H1 (cell line): ENCODE data around the gene ACSL4. TPM values are rescaled to one million over a fixed set of nuclear protein-coding genes. Genes with fewer than 3 reads are reported as not detected.

Experiments used
- CTCF ChIA-PET: fragments of 300-600 bp; sonication (Branson Sonifier 250); formaldehyde crosslinking; loops from one replicate; lab custom pipeline; 2021; ENCODE audit not compliant: partially characterized antibody; lab: Charles Lee
- POLR2A ChIA-PET: fragments of 300-600 bp; sonication (Branson Sonifier 250); formaldehyde crosslinking; loops from one replicate; lab custom pipeline; 2021; ENCODE audit warnings: inconsistent platforms; ENCODE audit not compliant: partially characterized antibody; lab: Charles Lee
- DNase-seq, 2 experiments: peaks; one replicate each; pipeline versions ENCODE4 v3.0.0 to v3.0.0-alpha.2; 2010 to 2022; ENCODE audit warnings: low spot score in 2 of 2, low read depth in 1 of 2, mixed read lengths in 1 of 2
- FAIRE-seq: peaks from 2 replicates; lab custom pipeline; 2011; peaks lifted over from hg19 to GRCh38; lab: Jason Lieb, UNC
- H2AFZ ChIP-seq: 2 replicates; pipeline ENCODE4 v1.8.1; 2012; ENCODE audit warnings: low read length, inconsistent platforms
- H2AK5ac ChIP-seq: 2 replicates; pipeline ENCODE4 v1.6.1; 2013; ENCODE audit warnings: low read depth, low read length
- H2BK120ac ChIP-seq: replicated peaks from 2 replicates; pipeline ENCODE3; 2013; ENCODE audit warnings: low read depth, low read length, inconsistent platforms
- H2BK12ac ChIP-seq: 2 replicates; pipeline ENCODE4 v1.6.1; 2013; ENCODE audit warnings: low read depth, low read length
- H2BK15ac ChIP-seq: 2 replicates; pipeline ENCODE4 v1.6.1; 2013; ENCODE audit warnings: low read length
- H2BK20ac ChIP-seq: 2 replicates; pipeline ENCODE4 v1.6.1; 2013; ENCODE audit warnings: low read length
- H2BK5ac ChIP-seq: 2 replicates; pipeline ENCODE4 v1.6.1; 2013; ENCODE audit warnings: low read depth, low read length
- H3K14ac ChIP-seq: 2 replicates; pipeline ENCODE4 v1.6.1; 2013; ENCODE audit warnings: inconsistent platforms; ENCODE audit not compliant: insufficient read length
- H3K18ac ChIP-seq: 2 replicates; pipeline ENCODE4 v1.6.1; 2013; ENCODE audit warnings: low read length; ENCODE audit errors: extremely low read depth
- H3K23ac ChIP-seq: 2 replicates; pipeline ENCODE4 v1.6.1; 2013; ENCODE audit warnings: inconsistent platforms; ENCODE audit not compliant: insufficient read length
- H3K23me2 ChIP-seq: 2 replicates; pipeline ENCODE4 v1.6.1; 2013; ENCODE audit warnings: low read depth, low read length
- H3K27ac ChIP-seq: 2 replicates; pipeline ENCODE4 v1.6.1; 2011; ENCODE audit warnings: low read depth, low read length, inconsistent platforms
- H3K27me3 ChIP-seq, 4 experiments: replicated peaks in 1 of 4; 1 replicate in 1 of 4; 2 replicates in 3 of 4; pipeline versions ENCODE4 v1.6.1 to v1.8.1; 2011 to 2013; ENCODE audit warnings: low read length in 3 of 4, mild to moderate bottlenecking in 3 of 4, inconsistent platforms in 2 of 4, mixed read lengths in 2 of 4, moderate library complexity in 1 of 4; ENCODE audit not compliant: control insufficient read depth in 3 of 4, insufficient read depth in 3 of 4; ENCODE audit errors: extremely low read depth in 1 of 4
- H3K36me3 ChIP-seq, 4 experiments: 2 replicates each; pipeline versions ENCODE4 v1.6.1 to v1.8.1; 2011 to 2013; ENCODE audit warnings: mild to moderate bottlenecking in 4 of 4, low read length in 3 of 4, moderate library complexity in 2 of 4, control low read depth in 1 of 4, inconsistent platforms in 1 of 4; ENCODE audit not compliant: insufficient read depth in 4 of 4, control insufficient read depth in 2 of 4
- H3K4ac ChIP-seq: replicated peaks from 2 replicates; pipeline ENCODE3; 2013; ENCODE audit warnings: low read length, low read depth, mixed read lengths, inconsistent platforms; ENCODE audit not compliant: insufficient read length
- H3K4me1 ChIP-seq, 4 experiments: replicated peaks in 1 of 4; 1 replicate in 1 of 4; 2 replicates in 3 of 4; pipeline versions ENCODE4 v1.6.1 to v1.8.1; 2011 to 2013; ENCODE audit warnings: low read length in 3 of 4, inconsistent platforms in 2 of 4, mixed read lengths in 1 of 4; ENCODE audit not compliant: insufficient read depth in 4 of 4, control insufficient read depth in 3 of 4
- H3K4me2 ChIP-seq, 2 experiments: 2 replicates each; pipeline versions ENCODE4 v1.6.1 to v1.8.1; 2011 to 2013; ENCODE audit warnings: low read depth in 2 of 2, low read length in 2 of 2, control low read depth in 1 of 2, inconsistent platforms in 1 of 2, mild to moderate bottlenecking in 1 of 2; ENCODE audit not compliant: insufficient read depth in 1 of 2
- H3K4me3 ChIP-seq, 4 experiments: fragments of 200-600, 300-600 bp in 1 of 4; sonication (generic), shearing (Covaris generic), sonication (Bioruptor Twin) in 1 of 4; 2 replicates each; pipeline versions ENCODE4 v1.5.1 to v1.8.1; 2011 to 2016; ENCODE audit warnings: low read length in 4 of 4, low read depth in 3 of 4, control low read depth in 2 of 4, inconsistent platforms in 2 of 4, mild to moderate bottlenecking in 2 of 4, mixed read lengths in 1 of 4, moderate library complexity in 1 of 4; ENCODE audit not compliant: insufficient read depth in 2 of 4; ENCODE audit errors: extremely low read depth in 1 of 4
- H3K56ac ChIP-seq: replicated peaks from 2 replicates; pipeline ENCODE3; 2013; ENCODE audit warnings: low read depth, mild to moderate bottlenecking, mixed read lengths, low read length, inconsistent platforms; ENCODE audit not compliant: insufficient read length
- H3K79me1 ChIP-seq: 2 replicates; pipeline ENCODE4 v1.6.1; 2013; ENCODE audit warnings: low read depth, low read length, control low read depth
- H3K79me2 ChIP-seq, 2 experiments: 2 replicates each; pipeline versions ENCODE4 v1.6.1 to v1.8.1; 2012 to 2013; ENCODE audit warnings: low read length in 2 of 2, mild to moderate bottlenecking in 2 of 2, inconsistent platforms in 1 of 2; ENCODE audit not compliant: insufficient read depth in 2 of 2, control insufficient read depth in 1 of 2
- H3K9ac ChIP-seq, 4 experiments: replicated peaks in 1 of 4; 1 replicate in 1 of 4; 2 replicates in 3 of 4; pipeline versions ENCODE4 v1.6.1 to v1.8.1; 2011 to 2013; ENCODE audit warnings: low read depth in 3 of 4, low read length in 3 of 4, control low read depth in 2 of 4, mild to moderate bottlenecking in 2 of 4, moderate library complexity in 2 of 4, inconsistent platforms in 1 of 4; ENCODE audit errors: extremely low read depth in 1 of 4
- H3K9me3 ChIP-seq, 2 experiments: 2 replicates each; pipeline versions ENCODE4 v1.6.1 to v1.8.1; 2012 to 2013; ENCODE audit warnings: mild to moderate bottlenecking in 2 of 2, moderate library complexity in 2 of 2, control low read depth in 1 of 2, inconsistent platforms in 1 of 2, low read depth in 1 of 2, low read length in 1 of 2, mixed read lengths in 1 of 2; ENCODE audit not compliant: insufficient read depth in 2 of 2
- H4K20me1 ChIP-seq, 2 experiments: replicated peaks in 1 of 2; 2 replicates each; pipeline versions ENCODE3 to v1.8.1; 2011 to 2013; ENCODE audit warnings: inconsistent platforms in 2 of 2, low read length in 2 of 2, mild to moderate bottlenecking in 1 of 2; ENCODE audit not compliant: insufficient read depth in 2 of 2, control insufficient read depth in 1 of 2
- H4K5ac ChIP-seq: 2 replicates; pipeline ENCODE4 v1.6.1; 2013; ENCODE audit warnings: low read length, low read depth, mixed read lengths, inconsistent platforms; ENCODE audit not compliant: insufficient read length
- H4K8ac ChIP-seq: 2 replicates; pipeline ENCODE4 v1.8.0; 2013; ENCODE audit warnings: mild to moderate bottlenecking, moderate library complexity, low read length, inconsistent platforms; ENCODE audit not compliant: insufficient read depth; ENCODE audit errors: extremely low read depth
- H4K91ac ChIP-seq: replicated peaks from 2 replicates; pipeline ENCODE3; 2013; ENCODE audit warnings: low read length, mixed read lengths, inconsistent platforms; ENCODE audit not compliant: insufficient read length
- EGR1 ChIP-seq: IDR thresholded peaks from 2 replicates; pipeline ENCODE4 v1.6.1; 2011; ENCODE audit warnings: low read depth, low read length, borderline replicate concordance
- WGBS, 2 experiments: shearing (Covaris generic) in 1 of 2; methylation state at CpG; one replicate each; pipeline versions ENCODE4 v1.1.6 to v1.1.7; 2013 to 2015; ENCODE audit warnings: low lambda C conversion rate in 2 of 2, mixed read lengths in 2 of 2, inconsistent platforms in 1 of 2, low coverage in 1 of 2, missing lambda C conversion rate in 1 of 2; ENCODE audit not compliant: insufficient replicate concordance in 2 of 2, insufficient coverage in 1 of 2, insufficient read length in 1 of 2; ENCODE audit errors: extremely low coverage in 1 of 2, missing lambda C conversion rate in 1 of 2; 5-methylcytosine and 5-hydroxymethylcytosine counted together
- polyA plus RNA-seq, 7 experiments: library from polyadenylated mRNA; depleted of rRNA in 3 of 7; stranded (reverse) in 5 of 7; unstranded in 2 of 7; fragments of >200 nt in 5 of 7; fragments of 200-250 nt in 2 of 7; gene quantifications; 1 replicate in 5 of 7; 2 replicates in 1 of 7; 4 replicates in 1 of 7; pipeline versions ENCODE4 v1.2.1 to v1.2.3, GENCODE V29; 2011 to 2013; ENCODE audit warnings: missing spikeins in 2 of 7, mixed read lengths in 2 of 7
- total RNA-seq: library from RNA; stranded (reverse); fragmentation: NEBNext Ultra II Directional; extraction: Animal tissue kit (Norgen Biotek cat#: 25700); gene quantifications from 2 replicates; pipeline ENCODE4 v1.2.1, GENCODE V29; 2021

ACSL4 gene
- total and polyA plus RNA-seq, 2 of the 8 experiments (the other 6 are each of a cell fraction or from before 2014, with no cell fraction given), result 11.3 to 47.0 TPM

DNA sequence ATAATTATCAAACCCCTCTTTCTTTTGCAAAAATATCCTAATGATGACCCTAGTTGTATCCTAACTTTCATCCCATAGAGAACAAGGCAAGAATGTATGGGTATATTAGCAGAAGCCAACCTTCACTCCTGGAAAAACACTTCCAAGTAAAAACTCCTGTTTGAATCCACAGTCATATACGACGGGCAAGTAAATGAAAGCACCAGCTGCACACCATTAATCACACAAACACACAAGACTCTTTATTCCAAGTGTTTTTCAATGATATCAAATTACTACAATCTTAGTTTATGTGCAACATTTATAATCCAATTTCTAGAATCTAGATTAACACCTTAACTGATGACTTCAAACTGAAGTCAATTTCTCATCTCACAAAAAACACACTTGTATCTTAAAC, 22.9 kb downstream of the ACSL4 start:
- Histone ChIP-seq H2BK120ac (no peak overlapping the region), H3K18ac (no peak overlapping the region), H3K56ac (no peak overlapping the region), H3K79me2 (peaks cover 0 to 15% of the 10 kb centered on the region in 2 experiments; a peak in 2 of 4 replicates), H3K23ac (no peak overlapping the region), H3K36me3 (no peaks in the 10 kb centered on the region), H3K4me3 (no peak overlapping the region), H2BK12ac (no peak overlapping the region), H2AFZ (no peak overlapping the region), H3K79me1 (no peaks in the 10 kb centered on the region), H3K9ac (no peak overlapping the region), H3K4me2 (no peak overlapping the region), H4K5ac (no peak overlapping the region), H2BK20ac (no peak overlapping the region), H3K23me2 (no peaks in the 10 kb centered on the region), H2AK5ac (no peak overlapping the region), H4K20me1 (peaks cover 0 to 1% of the 10 kb centered on the region in 2 experiments), H3K4me1 (no peaks in the 10 kb centered on the region), H3K27me3 (no peaks in the 10 kb centered on the region), H3K9me3 (no peaks in the 10 kb centered on the region), H3K14ac (no peak overlapping the region), H3K27ac (no peak overlapping the region), H3K4ac (no peak overlapping the region), H4K8ac (no peak overlapping the region), H2BK5ac (no peak overlapping the region), H4K91ac (no peak overlapping the region), H2BK15ac (no peak overlapping the region)
- FAIRE-seq, result no peak
- ChIA-PET CTCF (interaction anchor here (0.8 to 4.5 kb wide), 4 partner anchors 9 to 179 kb away, joined by 3 to 93 read pairs (median 4); no protein-coding TSS in a partner anchor), POLR2A (no interaction called here)
- no peak for DNase-seq
- WGBS, 2 experiments, result 93% methylated on average over 2 of the region's 2 CpGs; no CpG with 5 or more reads in 1 of the 2 experiments
- TF ChIP-seq EGR1, result no peak
